ENCODE data around the gene ATG101. TPM values are rescaled to one million over a fixed set of nuclear protein-coding genes. Genes with fewer than 3 reads are reported as not detected.

The ATG101 gene
- total and polyA plus RNA-seq, 8 donors, result 13.6 to 31.7 (median 19.9) TPM

DNA sequence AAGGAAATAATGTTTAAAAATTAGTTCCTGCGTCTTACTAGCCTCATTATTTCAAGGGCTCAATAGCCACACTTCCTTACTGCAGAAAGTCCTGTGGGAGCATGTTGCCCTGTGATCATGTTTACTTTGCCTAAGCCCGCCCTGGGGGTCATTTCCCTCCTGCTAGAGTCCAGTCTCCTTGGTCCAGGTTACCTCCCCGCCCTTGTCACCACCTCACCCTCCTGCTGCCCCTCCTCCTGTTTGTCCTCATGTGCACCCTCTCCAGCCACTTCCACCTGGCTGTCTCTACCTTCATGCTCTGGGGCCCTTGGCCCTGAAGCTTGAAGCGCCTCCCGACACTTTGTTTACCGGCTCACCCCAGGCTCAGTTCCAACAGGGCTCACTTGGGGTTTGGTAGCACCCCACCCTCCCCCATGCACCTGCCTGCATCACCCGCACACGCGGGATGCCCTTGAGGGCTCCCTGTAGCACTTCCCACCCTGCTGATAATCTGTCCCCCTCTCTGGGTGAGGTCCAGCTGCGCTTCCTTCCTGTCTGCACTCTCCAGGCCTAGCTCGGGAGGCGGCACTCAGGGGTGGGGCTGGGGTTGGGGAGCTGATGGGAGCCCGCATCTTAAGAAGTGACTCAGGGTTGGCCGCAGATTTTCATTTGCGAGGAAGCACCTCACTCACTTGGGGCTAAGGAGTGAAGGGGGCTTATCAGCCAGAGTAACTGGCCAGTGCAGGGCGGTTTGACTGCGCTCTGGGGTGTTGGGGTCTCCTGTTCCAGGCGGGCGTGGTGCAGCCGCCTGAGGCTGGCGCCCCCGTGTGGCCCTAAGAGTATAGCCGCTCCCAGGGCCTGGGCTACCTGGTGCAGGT is 49.8 kb downstream of the ATG101 start:
- TF ChIP-seq, protein P1, sequence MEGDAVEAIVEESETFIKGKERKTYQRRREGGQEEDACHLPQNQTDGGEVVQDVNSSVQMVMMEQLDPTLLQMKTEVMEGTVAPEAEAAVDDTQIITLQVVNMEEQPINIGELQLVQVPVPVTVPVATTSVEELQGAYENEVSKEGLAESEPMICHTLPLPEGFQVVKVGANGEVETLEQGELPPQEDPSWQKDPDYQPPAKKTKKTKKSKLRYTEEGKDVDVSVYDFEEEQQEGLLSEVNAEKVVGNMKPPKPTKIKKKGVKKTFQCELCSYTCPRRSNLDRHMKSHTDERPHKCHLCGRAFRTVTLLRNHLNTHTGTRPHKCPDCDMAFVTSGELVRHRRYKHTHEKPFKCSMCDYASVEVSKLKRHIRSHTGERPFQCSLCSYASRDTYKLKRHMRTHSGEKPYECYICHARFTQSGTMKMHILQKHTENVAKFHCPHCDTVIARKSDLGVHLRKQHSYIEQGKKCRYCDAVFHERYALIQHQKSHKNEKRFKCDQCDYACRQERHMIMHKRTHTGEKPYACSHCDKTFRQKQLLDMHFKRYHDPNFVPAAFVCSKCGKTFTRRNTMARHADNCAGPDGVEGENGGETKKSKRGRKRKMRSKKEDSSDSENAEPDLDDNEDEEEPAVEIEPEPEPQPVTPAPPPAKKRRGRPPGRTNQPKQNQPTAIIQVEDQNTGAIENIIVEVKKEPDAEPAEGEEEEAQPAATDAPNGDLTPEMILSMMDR (IDR thresholded peaks at IDR 0.05), result peak; percentile 63 to 76 (median 69)
- intact Hi-C loops (cut with DNase I), result loop anchor here in 1 of 3 donors (5.0 kb wide), 1 partner anchor 92 kb away; no protein-coding TSS in a partner anchor
- Histone ChIP-seq H3K9me3 (no peaks in the 10 kb centered on the region), H3K4me3 (no peak overlapping the region), H3K4me1 (peaks cover 6 to 14% (median 13%) of the 10 kb centered on the region in 3 donors), H3K36me3 (no peaks in the 10 kb centered on the region), H3K27me3 (no peaks in the 10 kb centered on the region), H3K27ac (peak overlapping the region in 2 of 4 donors; percentile 1 to 23)
- peak; percentile 80 to 91 (median 84) for ATAC-seq
- no peak for FAIRE-seq
- WGBS, 2 donors, result 17 to 19% methylated on average over 23 of the region's 23 CpGs
- DNase-seq, result peak; percentile 44 to 86 (median 67)

DNA sequence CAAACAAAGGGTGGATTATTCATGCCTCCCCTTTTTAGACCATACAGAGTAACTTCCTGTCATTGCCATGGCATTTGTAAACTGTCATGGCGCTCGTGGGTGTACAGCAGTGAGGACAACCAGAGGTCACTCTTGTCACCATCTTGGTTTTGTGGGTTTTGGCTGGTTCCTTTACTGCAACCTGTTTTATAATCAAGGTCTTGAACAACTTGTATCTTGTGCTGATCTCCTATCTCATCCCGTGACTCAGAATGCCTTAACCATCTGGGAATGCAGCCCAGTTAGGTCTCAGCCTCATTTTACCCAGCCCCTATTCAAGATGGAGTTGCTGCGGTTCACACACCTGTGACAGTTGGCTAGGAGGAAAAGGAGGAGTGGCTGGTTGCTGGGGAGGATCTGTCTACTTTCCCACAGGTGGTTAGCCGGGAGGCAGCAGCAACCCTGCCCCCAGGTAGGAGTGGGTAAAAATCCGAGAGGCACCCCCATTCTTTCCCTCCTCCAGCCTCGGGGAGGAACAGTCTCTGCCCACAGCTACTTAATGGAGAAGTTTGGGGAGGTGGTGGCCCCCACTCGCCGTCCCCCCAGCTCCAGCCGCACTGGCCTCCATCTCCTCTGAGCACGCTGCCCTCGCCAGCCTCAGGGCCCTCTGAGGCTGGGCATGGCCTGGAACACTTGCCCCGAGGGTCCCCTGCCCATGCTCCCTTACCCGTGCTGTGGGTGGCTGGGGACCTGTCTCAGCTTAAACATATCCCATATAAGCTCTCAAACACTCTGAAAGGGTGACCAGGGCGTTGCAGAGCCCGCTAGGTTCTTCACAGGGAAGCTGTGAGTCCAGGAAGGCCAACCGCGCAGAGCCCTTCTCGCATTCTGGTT is 51.4 kb downstream of the ATG101 start:
- H3K27ac ChIP-seq, result no peak overlapping the region
- intact Hi-C loops (cut with DNase I), result loop anchor here in 1 of 3 donors (5.0 kb wide), 1 partner anchor 94 kb away; no protein-coding TSS in a partner anchor
- H3K4me1 ChIP-seq, result peaks cover 6 to 14% (median 10%) of the 10 kb centered on the region in 3 donors
- no peaks in the 10 kb centered on the region for H3K27me3 ChIP-seq
- ATAC-seq (peak in 1 of 4 donors; percentile 5), FAIRE-seq (no peak), DNase-seq (no peak)
- TF ChIP-seq, protein P1 (IDR thresholded peaks at IDR 0.05), result no peak
- no peaks in the 10 kb centered on the region for H3K36me3 ChIP-seq
- H3K9me3 ChIP-seq, result no peaks in the 10 kb centered on the region
- WGBS, 2 donors, result 48 to 54% methylated on average over 19 of the region's 19 CpGs
- no peak overlapping the region for H3K4me3 ChIP-seq

DNA sequence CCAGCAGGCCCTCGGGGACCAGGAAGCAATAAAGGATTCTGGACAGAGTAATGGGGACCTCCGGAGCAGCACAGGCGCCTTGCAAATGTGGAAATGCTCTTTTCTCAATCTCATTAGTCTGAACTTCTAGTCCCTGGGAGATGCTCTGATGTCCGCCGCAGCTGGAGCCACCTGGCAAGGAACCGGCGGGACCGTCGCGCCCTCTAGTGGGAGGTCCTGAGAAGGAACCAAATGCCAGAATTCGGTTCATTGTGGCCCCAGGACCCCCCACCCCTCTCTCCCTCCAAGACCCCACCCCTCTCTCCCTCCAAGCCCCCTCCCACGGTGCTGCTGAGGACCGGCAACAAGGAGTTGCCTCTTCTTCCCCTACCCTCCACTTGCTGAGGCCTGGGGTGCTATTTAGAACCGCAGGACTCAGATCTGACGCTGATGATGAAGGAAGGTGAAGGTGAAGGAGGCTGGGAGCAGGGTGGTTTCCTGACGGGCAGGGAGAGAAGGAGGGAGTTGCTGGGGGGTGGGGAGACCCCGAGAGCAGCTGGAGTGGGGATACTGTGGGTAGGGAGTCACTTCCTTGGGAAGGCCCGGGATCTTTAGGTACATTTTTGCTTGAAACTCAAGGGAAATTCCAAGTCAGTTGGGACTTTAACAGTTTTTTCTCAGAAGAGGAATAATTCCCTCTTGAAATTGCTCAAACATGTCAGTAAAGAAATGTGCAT is 52.2 kb downstream of the ATG101 start:
- DNase-seq (peak; percentile 43 to 89 (median 70)), FAIRE-seq (no peak), ATAC-seq (peak; percentile 29 to 67 (median 60))
- intact Hi-C loops (cut with DNase I), result loop anchor here in 1 of 3 donors (5.0 kb wide), 1 partner anchor 95 kb away; no protein-coding TSS in a partner anchor
- TF ChIP-seq, protein P1 (IDR thresholded peaks at IDR 0.05), result peak; percentile 54 to 74 (median 72)
- Histone ChIP-seq H3K27me3 (no peaks in the 10 kb centered on the region), H3K9me3 (no peaks in the 10 kb centered on the region), H3K27ac (no peak overlapping the region), H3K36me3 (no peaks in the 10 kb centered on the region), H3K4me3 (no peak overlapping the region), H3K4me1 (peaks cover under 1 to 8% (median 3%) of the 10 kb centered on the region in 3 donors)
- 14 to 17% methylated on average over 18 of the region's 18 CpGs for WGBS, 2 donors

DNA sequence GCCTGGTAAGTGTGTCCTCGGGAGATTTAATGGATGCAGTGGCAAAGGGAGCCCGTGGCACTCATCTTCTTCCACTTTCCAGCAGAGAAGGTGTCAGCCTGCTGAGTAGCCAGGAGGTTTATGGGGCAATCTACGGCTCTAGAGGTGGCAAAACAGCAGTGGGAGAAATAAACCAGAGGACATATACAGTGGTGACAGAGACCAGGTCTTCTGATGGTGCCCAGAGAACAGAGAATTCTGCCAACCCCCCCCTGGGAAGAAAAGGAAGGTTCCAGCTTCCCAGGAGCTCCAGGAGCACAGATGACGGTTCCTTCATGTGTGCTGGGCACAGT is 52.7 kb downstream of the ATG101 start:
- WGBS, 2 donors, result 63 to 80% methylated on average over 4 of the region's 4 CpGs
- Histone ChIP-seq H3K4me3 (no peak overlapping the region), H3K4me1 (peaks cover 0 to 6% (median 0%) of the 10 kb centered on the region in 3 donors), H3K27me3 (no peaks in the 10 kb centered on the region), H3K36me3 (no peaks in the 10 kb centered on the region), H3K9me3 (no peaks in the 10 kb centered on the region), H3K27ac (no peak overlapping the region)
- TF ChIP-seq, protein P1 (IDR thresholded peaks at IDR 0.05), result no peak
- FAIRE-seq (no peak), ATAC-seq (no peak), DNase-seq (no peak)
- intact Hi-C loops (cut with DNase I), result loop anchor here in 1 of 3 donors (5.0 kb wide), 1 partner anchor 95 kb away; no protein-coding TSS in a partner anchor
